Upper lobe of left lung (tissue), 4 donors: ENCODE measurements around the gene MYO18B.

Experiments
- CTCF ChIP-seq, 6 experiments: fragments of 450-650 bp in 4 of 6; fragments of 200-600 bp in 2 of 6; sonication (generic) in 2 of 6; IDR thresholded peaks; one replicate each; pipeline ENCODE4 v1.5.1; 2016 to 2019; ENCODE audit warnings: antibody characterized with exemption in 6 of 6
- EP300 ChIP-seq, 4 donors: sonication (generic); formaldehyde crosslinking; IDR thresholded peaks; one replicate each; pipeline ENCODE4 v1.5.1; 2017; ENCODE audit warnings: antibody characterized with exemption in 4 of 4, control low read depth in 2 of 4
- POLR2A ChIP-seq, 4 donors: fragments of 450-650 bp; IDR thresholded peaks; one replicate each; pipeline ENCODE4 v1.5.1; 2016 to 2017; ENCODE audit warnings: antibody characterized with exemption in 4 of 4, mild to moderate bottlenecking in 2 of 4
- POLR2AphosphoS5 ChIP-seq, 2 donors: sonication (generic); formaldehyde crosslinking; IDR thresholded peaks; one replicate each; pipeline ENCODE4 v1.5.1; 2017; ENCODE audit warnings: antibody characterized with exemption in 2 of 2

- TF ChIP-seq CTCF (IDR thresholded peaks at IDR 0.05), result no peak
- no peak for TF ChIP-seq POLR2A (IDR thresholded peaks at IDR 0.05)
- TF ChIP-seq POLR2AphosphoS5 (IDR thresholded peaks at IDR 0.05), result no peak
- no peak for TF ChIP-seq EP300 (IDR thresholded peaks at IDR 0.05)
These were observed 1.1 kb downstream of the MYO18B start for GRCh38 chr22:25742918-25743708.
